Stimulated activated CD4-positive, alpha-beta T cell treated with anti-CD3 and anti-CD28 coated beads, Interleukin-12 subunit alpha, Interleukin-12 subunit beta, amount 100 ng/mL, for 24 hours (primary cell): Measurements from ENCODE around the gene GRXCR2.

Experiments used
- DNase-seq, 2 experiments: peaks; one replicate each; pipeline ENCODE4 v3.0.0-alpha.2; 2020; ENCODE audit warnings: low read depth in 2 of 2

Gene GRXCR2

DNA sequence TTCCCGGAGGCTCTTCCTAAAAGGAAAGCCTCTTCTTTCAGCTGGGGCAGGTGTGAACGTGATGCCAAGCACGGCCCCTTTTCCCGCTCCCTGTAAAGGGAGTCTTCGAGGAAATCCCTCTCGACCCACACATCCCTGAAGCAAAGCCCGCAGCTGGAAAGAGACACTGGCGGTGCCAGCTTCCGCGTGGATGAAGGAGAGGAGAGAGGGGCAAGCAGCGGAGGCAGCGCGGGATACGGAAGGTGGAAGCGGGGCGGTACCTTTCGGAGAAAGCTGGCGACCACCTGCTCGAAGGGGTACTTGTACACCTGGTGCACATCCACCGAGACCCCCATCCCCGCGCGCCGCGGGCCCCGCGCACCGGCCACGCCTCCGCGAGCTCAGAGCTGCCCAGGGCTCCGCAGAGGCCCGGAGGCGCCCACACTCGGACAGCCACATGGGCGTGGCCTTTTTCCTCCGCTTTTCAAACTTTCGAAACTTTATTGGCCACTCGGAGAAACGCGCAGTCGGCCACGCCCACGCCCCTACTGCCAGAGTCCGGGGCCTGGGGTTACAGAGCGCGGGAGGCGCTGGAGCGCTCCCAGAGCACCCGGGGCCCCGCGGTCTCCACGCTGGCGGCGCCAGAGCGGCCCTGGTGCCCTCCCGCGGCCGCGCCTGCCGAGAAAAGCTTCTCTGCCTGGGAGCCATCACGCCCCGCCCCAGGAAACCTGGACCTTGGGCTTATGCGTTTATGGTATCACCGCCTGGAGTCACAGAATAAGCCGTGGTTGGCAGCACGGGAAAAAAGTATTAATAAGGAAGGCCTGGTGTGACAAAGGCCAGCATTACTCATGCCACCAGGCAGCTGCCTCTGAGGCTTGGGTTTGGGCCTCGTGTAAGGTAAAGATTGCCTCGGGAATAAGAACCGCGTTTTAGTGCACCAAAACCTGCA is 37.6 kb downstream of the GRXCR2 start, which contains the start of gene PRELID2:
Gene PRELID2, minus strand, starts transcription at position 426 of the 931 bp plus-strand sequence. Its CDS starts 91 bp downstream, at position 335.
- DNase-seq: peak; percentile 12 to 54

DNA sequence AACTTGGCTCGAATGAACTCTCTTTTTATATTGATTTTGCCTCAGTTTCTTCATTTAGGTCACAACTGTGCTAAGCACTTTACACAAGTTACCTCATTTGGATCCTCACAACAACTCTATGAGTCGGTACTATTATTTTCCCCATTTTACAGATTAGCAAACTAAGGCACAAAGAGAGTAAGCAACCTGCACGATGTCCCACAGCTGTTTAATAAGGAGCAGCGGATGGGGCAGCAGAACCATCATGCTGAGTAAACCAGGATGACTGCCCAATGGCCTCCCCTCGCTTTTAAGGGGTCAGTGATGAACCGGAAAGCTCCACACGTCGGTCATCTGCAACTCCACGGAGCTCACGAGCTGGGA is 38.3 kb downstream of the GRXCR2 start:
- no peak for DNase-seq

DNA sequence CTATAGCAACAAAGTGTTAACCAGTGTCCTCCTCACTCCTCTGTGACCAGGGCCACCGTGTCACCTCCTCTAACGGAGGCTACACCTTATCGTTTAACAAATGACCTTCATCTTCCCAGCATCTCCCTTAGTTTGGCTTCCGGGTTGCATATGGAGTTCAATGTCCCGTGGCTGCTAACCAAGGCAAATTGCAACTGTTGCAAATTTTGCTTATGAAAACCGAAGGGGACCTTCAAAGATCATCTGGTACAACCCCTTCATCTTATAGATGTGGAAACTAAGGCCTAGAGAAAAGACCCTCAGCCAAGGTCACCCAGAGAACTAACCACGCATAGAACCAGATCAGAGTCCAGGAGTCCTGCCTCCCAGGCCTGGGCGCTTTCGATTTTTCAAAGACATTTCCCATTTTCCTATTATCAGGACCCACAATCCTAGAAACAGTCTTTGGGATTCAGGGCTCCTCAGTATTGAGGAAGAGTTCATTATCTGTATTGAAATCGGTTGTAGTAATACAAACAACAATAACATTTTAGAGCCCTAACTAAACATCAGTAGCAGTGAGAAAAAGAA is 39.1 kb downstream of the GRXCR2 start:
- no peak for DNase-seq

DNA sequence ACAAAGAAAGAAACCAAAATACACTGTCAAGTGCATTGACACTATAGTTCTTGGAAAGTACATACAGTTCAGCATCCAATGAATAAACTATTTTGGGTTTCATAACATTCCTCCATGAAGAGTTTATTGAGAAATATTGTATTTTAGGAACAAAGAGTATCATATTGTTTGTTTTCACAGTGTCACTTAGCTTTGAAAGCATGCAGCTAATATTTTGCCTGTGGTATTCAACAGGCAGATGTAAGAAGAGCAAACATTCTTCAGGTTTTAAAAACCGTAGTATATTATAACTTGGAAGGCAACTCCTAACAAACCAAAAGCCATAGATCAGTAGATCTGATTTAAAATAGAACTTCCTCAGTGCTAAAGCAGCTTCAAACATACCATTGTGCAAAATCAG is 42.2 kb downstream of the GRXCR2 start:
- DNase-seq: no peak

DNA sequence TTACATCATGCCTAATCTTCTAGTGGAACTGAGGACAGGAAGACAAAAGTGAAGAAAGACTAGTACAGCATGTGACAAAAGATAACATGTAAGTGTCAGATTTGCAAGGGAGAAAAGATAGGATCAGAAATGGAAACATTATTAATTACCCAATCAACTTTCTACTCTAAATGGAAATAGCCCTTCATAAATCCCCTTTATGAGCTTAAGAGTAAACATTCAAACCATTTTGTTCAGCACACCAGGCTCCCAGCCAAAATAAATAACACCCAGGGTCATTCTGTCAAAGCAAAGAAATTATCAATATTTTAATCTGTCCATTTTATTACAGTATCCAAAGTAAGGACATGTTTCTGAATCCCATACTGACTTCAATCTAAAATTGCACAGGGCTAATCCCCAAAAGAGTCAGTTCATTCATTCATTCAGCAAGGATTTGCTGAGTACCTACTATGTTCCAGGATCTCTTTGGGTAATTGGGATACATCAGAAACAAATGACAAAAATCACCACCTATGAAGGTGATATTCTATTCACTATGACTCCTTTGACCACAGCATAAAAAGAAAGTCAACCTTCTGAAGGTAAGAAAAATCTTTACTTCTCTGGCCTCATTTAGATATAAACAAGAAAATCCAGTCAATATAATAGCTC is 43.0 kb downstream of the GRXCR2 start:
- DNase-seq: no peak

DNA sequence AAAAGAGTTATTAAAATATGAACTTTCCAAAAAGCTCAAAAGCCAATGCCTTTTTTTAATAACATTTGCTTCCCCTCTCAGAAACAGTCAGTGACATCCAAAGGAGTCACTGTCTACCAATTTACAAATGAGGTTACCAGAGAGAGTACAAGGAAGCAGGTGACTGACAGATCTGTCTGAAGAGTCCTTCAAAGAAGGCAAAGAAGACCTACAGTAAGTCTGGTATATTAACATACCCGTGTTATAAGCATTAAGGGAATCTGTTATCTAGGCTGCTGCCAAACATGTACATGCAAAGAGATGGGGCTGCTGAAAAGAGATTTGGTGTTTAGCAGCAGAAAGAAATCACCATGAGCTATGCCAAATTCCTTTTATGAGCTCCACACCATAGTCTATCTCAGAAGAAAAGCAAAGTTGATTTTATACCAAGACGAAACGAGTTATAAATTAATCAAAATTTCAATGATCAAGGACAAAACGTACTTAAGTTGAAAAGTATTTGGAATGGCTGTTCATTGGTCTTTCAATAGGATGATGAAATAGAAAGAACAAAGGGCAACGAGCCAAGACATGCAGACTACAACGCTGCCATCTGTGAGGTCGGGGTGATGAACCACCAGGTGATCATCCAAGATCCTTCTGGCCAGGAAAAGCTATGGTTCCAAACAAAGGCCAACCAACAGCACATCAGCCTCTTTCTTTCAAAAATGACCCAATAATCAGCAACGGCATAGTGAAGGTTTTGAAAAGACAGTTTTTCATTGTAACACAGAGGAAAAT is 45.7 kb downstream of the GRXCR2 start:
- no peak for DNase-seq

DNA sequence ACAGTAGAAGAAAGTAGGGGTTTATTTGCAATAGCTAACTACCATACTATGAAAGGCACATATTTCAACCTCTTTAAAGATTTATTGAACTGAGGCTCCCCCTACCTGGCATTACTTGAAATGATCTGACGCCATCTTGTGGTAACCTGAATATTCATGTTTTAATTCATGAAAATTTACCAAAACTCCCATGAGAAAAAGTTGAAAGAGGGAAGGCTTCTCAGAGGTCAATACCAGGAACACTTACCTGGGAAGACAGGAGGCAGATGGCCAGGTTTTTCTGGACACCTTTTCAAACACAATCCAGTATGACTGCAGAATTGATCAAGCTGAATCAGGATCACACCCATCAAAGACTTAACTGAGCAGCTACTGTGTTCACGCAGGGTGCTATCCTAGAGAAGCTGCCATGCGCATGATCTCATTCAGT is 47.0 kb downstream of the GRXCR2 start:
- no peak for DNase-seq

DNA sequence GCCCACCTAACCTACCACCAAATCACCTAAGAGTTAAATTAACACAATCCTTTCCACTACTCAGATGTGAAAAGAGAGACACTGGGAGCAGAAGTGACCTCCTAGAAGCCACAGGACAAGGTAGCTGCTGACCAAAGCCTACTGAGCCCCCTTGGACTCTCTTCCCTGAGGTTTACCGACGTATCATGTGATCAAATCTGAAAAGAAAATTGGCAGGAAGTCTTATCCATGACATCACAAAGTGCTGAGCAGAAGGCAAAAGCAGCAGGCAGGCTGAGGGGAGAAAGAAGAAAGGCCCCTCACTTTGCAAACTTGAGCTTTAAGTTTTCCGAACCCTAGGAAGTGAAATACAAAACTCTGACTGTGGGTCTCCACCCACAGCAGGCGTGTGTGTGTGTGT is 48.8 kb downstream of the GRXCR2 start:
- DNase-seq: no peak

DNA sequence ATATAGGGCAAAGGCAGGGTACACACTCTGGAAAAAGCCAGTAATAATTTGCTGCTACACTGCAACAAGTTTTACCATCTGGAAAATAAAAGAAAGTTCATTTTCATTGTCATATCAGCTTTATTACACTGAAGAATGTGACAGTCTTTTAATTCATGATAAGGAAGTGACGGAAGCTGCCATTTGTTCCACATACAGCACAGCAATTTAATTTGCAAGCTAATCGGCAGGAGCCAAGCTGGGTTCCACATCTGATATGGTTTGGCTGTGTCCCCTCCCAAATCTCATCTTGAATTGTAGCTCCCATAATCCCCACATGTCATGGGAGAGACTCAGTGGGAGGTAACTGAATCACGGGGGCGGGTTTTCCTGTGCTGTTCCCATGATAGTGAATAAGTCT is 54.2 kb downstream of the GRXCR2 start:
- no peak for DNase-seq

DNA sequence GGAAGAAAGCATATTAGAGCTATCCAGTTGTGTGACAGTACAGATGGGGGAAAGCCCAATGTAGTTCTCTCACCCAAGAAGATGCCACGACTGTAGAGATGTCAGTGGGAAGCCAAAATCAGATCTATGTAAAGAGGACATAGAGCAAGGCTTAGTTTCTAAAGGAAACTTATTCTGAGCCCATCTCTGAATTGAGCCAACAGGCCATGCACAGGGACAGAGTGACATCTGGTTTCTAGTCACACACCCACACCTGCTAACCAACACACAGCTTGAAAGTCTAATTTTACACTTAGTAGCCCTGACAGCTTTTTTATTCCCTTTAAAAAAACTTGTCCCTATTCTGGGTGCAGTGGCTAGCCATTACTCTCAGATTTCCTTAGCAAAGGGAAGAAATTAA is 59.9 kb downstream of the GRXCR2 start:
- no peak for DNase-seq

DNA sequence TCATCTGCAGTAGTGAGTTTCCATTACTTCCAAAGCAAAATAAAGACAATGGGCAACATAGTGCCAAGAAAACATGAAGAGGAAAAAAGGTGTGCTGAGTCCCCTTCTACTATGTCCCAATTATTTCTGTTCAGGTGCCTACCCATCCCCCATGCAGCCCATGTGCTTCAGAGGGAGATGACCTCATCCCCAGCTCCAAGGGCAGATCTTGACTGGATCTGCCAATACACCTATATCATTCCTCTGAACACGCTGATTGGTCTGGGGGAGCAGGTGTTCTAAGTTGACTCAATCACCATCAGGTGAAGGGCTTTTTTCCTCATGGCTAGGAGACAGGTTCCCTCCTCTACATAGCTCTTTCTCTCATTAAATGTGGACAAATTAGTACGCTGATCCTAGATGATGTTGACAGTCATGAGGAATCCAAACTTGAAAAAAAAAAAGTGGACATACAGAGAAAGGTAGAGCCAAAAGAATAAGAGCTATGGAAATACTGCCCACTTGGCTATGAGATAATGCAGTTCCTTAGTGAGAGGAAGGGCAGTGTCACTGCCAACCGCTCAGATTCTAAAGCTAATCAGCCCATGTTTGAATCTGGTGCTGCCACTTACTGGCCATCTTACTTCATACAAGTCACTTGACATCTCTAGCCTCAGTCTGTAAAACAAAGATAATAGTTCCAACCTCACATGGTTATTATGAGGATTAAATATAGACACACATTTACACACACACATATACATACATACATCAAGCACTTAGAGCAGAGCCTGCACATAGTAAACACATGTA is 60.8 kb downstream of the GRXCR2 start:
- no peak for DNase-seq
